ENCODE results near the gene DAGLA.

DNA sequence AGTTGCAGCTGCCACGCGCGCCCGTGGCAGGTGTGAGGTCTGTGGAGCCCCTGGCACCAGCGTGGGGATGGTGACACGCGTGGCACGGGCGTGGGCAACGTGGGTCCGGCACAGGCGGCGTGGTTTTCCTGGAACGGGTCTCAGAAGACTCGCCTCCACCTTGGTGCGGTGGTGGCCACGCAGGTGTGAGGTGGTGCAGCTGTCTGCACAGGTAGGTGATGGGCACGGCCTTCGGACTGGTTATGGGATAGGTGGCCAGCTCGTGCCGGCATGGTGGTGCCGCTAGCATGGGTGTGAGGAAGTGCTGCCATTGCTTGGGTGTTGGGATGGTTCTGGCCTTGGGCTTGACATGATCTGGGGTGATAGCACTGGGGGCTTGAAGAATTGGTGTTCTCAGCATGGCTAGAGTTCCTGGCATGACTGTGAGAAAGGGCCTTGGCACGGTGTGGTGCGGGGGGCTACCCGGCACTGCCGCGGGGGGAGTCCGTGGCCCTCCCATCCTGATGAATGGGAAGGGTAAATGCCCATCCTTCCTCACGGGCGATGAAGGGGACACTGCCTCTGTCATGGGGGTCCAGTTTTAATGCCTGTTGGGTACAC, 531 bp downstream of the DAGLA start:
- TF ChIP-seq, protein P1, sequence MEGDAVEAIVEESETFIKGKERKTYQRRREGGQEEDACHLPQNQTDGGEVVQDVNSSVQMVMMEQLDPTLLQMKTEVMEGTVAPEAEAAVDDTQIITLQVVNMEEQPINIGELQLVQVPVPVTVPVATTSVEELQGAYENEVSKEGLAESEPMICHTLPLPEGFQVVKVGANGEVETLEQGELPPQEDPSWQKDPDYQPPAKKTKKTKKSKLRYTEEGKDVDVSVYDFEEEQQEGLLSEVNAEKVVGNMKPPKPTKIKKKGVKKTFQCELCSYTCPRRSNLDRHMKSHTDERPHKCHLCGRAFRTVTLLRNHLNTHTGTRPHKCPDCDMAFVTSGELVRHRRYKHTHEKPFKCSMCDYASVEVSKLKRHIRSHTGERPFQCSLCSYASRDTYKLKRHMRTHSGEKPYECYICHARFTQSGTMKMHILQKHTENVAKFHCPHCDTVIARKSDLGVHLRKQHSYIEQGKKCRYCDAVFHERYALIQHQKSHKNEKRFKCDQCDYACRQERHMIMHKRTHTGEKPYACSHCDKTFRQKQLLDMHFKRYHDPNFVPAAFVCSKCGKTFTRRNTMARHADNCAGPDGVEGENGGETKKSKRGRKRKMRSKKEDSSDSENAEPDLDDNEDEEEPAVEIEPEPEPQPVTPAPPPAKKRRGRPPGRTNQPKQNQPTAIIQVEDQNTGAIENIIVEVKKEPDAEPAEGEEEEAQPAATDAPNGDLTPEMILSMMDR (conservative IDR thresholded peaks at IDR 0.05; ENCODE audit: low read depth, low read length) = no peak
- TF ChIP-seq EZH2 (IDR thresholded peaks at IDR 0.05; ENCODE audit: low read length, unreplicated experiment) = no peak

Data from PC-3 (cell line).